DMS53 (cell line): Measurements from ENCODE around the gene EIF4B.

Experiments used
- DNase-seq: peaks from one replicate; lab custom pipeline; 2025; lab: John Stamatoyannopoulos, UW

Gene EIF4B

DNA sequence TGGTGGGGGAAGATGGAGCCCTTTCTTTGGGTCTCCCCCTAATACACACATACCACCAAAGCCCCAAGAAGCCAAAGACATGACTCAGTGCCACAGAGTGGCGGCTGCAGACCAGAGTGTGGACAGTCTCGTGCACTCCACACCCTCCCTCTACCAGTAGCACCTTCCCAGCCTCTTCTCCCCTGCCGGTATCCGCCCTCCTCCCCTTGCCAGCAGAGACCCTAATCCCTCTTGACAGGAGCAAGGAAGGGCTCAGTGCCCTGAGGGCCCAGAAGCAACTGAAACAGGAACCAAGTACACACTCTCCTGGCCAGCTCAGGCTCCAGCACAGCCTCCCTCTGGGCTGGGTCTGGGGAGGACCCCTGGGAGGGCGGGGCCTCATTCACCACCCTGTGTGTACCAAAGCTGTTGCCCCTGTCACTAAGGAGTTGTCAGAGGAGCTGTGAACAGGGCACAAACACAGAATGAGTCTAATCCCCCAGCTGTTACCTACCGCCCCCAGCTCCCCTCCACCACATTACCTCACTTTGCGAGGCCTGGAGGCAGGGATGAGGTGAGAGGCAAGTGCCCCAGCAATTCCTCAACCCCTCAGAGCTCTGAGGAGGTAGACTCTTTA is 64.7 kb downstream of the EIF4B start:
- DNase-seq, result no peak

DNA sequence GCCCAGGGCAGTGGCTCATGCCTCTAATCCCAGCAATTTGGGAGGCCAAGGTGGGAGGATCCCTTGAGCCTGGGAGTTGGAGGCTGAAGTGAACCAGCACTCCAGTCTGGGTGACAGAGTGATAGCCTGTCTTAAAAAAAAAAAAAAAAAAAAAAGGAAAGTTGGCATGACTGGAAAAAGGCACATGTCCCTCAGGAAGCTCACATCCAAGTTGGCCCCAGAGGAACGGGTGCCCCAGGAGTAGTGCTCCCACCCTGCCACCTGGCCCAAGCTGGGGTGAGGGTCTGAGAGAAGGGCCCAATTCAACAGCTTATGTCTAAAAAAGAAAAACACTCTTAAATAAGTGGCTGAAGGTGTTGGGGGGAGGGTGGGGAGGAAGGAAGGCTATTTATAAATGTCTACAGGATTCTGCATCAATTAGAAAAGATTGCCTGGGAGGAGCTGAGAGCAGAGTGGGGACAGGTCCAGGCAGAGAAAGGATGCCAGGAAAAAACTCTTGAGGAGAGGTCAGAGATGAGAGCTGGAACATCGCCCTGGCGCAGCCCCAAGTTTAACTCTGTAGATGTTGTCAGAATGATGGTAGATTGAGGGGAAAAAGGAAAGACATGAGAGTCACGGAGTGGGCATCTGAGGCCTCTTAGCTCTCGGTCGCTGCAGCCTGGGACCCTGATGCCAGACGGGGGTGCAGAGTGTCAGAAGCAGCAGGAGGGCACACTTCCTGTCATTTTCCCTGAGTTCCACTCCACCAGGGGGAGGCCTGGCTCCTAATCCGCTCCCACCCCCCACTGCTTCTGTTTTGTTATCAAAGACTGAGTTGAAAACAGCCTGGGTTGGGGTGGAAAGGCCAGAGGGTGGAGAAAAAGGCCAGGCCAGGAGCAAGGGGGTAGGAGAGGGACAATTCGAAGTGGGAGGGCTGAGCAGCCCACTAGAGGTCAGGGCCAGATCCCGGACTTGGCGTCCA is 65.6 kb downstream of the EIF4B start:
- DNase-seq, result no peak

DNA sequence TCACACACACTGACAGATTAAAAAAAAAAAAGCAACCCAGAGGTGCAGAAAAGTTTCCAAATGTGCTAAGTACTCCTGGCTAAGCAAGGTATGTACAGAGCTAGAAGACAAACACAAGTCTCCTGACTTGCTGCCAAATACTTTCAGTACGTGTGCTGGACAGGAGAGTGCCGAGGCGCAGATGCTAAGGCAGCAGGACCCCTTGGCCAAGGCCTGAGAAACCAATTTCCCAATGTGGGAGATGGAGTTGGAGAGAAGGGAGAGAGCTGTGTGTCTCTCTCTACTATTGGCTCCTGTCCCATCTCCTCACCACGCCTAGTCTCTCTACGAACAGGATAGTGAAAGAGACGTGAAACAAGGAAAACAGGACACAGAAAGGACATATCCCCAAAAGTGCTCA is 67.6 kb downstream of the EIF4B start:
- DNase-seq, result no peak

DNA sequence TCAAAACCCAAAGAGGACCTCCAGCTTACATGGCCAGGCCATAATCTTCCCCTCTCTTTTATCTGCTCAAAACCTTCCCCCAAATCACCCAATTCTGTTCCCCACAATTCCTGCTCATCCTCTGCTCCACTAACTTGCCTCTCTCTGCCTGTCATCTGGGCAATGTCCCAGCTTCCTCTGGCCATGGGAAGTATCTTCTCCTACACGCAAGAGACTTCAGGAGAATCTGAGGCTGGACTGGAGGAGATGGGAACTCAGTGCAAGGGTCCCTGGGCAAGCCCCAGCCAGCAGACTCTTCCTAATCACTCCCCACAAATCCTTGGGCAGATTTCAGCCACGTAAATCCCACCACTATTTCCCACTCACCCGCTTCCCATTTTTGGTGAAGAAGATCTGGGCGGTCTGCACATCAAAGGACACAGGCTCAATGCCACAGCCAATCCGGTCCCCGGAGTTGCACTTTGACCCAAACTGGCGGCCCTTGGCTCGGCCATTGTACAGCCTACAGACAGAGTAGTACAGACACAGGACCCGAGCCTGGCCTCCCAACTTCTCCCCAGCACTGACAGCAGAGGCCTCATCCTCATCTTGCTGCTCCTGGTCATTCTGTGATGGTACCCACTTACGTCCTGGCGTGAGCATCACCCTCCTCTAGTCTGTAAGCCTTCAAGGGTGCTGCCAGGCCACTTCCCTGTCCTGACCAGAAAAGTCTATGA is 68.2 kb downstream of the EIF4B start:
- no peak for DNase-seq

DNA sequence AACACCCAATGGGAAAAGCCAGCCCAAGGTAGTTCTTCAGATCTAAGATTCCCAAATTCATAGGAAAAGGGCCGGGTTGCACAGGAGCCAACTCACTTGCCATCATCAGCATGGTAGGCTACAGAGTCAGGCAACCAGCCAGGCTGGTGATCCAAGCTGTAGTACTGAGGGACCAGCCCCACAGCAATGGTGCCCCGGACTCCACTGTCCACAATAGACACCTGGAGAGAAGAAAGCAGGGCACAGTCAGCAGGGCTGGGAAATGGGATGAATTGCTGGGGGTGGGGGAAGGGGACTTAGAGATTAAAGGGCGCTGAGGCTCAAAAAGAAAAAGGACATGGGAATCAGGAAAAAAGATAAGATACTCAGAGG is 68.7 kb downstream of the EIF4B start:
- DNase-seq, result no peak

DNA sequence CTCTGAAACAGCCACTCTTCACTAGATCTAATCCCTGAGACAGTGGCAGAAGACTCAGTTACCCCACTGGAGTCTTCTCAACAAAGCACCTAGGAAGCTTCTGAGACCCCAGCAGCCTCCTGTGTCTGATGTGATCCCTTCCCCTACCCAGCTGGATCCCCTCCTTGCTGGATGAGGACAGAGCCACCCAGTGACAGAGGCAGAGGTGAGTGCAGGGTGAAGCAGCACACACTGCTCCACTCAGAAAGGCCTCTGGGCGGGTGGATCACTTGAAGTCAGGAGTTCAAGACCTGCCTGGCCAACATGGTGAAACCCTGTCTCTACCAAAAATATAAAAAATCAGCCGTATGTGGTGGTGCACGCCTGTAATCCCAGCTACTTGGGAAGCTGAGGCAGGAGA is 70.2 kb downstream of the EIF4B start:
- no peak for DNase-seq

DNA sequence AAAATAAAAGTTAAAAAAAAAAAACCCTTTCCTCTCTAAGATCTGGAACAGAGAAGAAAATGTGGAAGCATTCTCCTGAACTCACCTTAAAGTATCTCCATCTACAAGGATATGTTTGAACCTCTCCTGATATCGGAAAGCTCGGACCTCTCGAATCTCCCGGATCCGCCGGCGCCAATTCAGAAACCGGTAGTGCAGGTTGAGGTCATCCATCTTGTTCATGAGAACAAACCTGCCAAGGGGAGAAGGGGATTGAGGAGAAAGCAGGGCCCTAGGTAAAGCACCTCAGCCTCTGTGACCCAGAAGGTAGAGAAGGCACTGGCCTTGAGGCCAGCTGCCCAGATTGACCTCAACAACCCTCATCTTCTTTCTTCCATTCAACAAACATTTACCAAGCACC is 70.8 kb downstream of the EIF4B start:
- DNase-seq, result no peak

DNA sequence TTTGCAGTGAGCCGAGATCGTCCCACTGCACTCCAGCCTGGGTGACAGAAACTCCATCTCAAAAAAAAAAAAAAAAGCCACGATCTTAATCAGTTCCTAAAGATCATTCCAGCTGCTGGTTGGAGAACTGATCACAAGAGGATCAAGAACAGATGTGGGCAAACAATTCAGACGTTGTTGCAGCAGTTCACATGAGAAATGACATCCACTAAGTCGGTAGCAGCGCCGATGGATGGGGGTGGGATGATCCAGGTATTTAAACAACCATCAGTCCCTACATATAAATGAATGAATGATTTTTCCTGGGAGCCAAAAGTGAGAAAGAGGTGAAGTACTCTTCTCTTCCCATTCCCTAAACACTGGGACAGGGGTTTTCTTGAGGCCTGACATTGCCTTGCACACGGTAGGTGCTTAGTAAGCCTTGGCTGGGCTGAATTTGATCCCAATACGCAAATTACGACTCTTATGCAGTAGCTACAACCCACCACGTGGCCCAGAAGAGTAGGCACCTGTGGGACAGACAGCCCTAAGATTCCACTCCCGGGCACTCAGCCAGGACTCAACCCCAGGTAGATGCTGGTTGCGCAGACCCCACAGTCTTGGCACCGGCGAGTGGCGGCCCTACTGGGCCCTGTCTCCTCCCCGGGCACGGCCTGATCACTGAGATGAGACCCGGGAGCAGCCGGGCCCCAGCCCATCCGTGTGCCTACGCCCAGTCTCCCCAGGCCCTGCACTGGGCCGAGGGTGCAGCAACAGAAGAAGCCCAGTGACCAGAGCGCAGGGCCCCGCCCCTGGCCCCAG is 72.4 kb downstream of the EIF4B start:
- peak; percentile 85 for DNase-seq

DNA sequence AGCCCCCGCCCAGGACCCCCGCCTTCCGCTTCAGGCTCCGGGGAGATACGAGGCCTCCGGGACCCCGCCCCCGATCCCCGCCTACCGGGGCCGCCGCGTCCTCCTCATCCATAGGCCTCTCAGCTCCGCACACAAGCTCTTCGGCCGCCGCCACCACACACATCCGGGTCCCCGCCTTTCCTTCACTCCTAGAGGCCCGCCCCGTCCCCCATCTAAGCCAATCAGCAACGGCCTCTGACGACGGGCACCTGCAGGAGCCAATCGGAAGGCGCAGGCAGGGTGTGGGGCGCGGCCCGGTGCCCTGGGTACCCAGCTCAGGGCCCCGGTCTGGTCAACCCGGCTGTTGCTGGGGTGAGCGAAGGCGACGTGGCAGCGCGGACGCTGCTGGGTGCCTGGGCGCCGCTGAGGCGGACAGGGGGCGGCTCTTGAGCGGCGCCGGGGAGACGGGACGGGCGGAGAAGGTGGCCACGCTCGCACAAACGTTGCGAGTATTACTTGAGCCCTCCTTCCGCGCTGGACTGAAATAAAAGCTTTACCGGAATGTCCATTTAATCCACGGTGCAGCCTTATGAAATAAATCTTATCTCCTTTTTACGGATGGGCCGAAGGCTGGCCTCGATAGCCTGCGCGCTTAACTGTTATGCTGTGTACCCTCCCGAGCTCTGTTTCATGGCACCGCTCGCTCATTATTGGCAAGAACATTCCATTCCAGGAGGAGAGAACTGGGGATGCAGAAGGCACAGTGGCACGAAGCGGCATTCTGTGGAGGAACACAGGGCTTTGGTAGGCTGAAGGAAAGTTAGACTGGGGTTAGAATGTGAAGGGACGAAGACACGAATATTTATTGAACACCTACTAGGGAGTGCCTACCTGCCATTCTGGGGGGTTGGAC is 73.2 kb downstream of the EIF4B start, which contains the start of gene SPRYD3:
Gene SPRYD3, minus strand, starts transcription at position 165 of the 892 bp plus-strand sequence. Its CDS starts 57 bp downstream, at position 108.
- peak; percentile 99 for DNase-seq

DNA sequence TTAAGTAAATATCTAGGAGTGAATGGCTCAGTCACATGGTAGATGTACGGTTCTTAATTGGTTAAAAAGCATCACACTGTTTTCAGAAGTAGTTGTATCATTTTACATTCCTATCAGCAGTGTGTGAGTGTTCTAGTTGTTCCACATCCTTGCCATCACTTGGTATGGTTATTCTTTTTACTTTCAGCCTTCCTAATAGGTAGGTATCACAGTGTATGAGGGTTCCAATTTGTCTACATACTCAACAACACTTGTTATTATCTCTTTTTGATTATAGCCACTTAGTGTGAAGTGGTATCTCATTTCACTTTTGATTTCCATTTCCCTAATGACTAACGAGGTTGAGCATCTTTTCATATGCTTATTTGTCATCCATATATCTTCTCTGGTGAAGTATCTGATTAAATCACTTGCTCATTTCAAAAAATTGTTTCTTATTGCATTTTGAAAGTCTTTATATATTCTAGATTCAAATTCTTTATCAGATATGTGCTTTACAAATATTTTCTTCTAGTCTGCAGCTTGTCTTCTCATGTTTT is 76.5 kb downstream of the EIF4B start:
- DNase-seq, result no peak

DNA sequence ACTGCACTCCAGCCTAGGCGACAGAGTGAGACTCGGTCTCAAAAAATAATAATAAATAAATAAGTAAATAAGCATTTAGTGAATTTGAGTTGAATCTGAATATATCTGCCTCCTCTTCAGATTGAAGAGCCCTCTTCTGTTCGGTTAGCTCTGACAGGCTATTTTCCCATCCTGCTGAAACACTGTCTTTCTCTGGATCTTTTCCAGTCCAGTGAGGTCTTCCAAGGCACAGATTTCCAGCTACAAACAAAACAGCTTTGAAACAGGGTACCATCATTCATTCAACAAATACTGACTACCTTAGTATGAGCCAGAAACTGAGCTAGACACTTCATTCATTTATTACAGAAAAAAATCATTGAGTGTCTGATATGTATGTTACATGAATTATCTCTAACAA is 80.1 kb downstream of the EIF4B start:
- no peak for DNase-seq

DNA sequence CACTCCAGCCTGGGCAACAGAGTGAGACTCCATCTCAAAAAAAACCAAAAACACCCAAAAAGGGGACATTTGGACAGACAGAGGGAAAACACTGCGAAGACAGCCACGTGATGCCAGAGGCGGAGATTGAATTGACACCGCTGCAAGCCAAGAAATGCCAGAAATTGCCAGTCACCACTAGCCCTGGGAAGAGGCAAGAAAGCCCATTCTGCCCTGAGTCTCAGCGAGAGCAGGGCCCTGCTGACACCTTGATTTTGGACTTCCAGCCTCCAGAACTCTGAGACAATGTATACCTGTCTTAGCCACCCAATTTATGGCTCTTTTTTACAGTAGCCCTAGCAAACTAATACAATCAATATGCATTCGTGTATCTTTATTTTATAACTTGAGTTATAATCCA is 83.8 kb downstream of the EIF4B start:
- no peak for DNase-seq

DNA sequence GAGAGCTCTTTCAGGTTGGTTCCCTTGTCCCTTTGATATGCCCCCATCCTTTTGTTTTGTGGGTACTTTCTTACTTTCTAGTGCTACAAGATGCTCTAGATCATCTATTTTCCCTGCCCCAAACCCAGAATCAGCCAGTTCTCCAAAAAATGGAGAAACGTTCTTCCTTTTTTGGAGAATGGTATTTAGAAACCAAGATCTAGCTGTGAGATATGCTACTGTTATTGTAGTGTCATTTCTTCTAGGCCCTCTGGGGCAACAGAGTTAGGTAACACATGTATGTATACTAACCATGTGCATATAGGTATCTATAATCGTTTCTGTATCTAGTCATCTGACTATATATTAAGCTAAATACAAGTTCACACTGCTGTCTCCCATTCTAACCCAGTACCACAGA is 84.3 kb downstream of the EIF4B start:
- no peak for DNase-seq

DNA sequence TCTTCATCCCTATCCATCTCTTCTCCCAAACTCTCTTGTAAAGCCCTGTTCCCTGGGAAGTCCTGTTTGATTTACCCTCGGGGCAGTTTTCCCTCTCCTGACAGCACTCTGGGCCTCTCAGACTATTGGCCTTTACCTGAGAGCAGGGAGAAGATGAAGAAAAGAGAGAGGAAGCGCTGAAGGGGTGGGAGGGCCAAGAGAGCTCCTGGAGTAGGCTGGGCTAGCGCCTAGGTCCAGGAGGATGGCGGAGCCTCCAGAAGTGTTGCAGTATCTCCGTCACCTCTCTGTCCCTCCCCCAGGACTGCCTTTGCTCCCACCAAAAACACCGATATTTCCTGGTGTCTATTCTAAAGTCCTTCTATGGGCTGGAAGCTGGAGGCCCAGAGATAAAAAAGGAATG is 85.5 kb downstream of the EIF4B start:
- no peak for DNase-seq
